Keratinocyte (primary cell): ENCODE measurements around the gene OR5AS1. TPM values are rescaled to one million over a fixed set of nuclear protein-coding genes. Genes with fewer than 3 reads are reported as not detected.

Source experiments
- DNase-seq: peaks from one replicate; pipeline ENCODE4 v3.0.0-alpha.2; 2011; ENCODE audit warnings: low read depth, missing footprints, low spot score
- FAIRE-seq: peaks from 2 replicates; lab custom pipeline; 2011; peaks lifted over from hg19 to GRCh38; lab: Jason Lieb, UNC
- H2AFZ ChIP-seq: 2 replicates; pipeline ENCODE4 v1.6.0; 2012; ENCODE audit warnings: low read length, control low read depth, inconsistent platforms; ENCODE audit not compliant: control insufficient read depth
- H3K27ac ChIP-seq: 2 replicates; pipeline ENCODE4 v1.5.1; 2011; ENCODE audit warnings: low read length; ENCODE audit not compliant: control insufficient read depth, insufficient read depth
- H3K27me3 ChIP-seq: 3 replicates; pipeline ENCODE4 v1.6.0; 2011; ENCODE audit warnings: low read length; ENCODE audit not compliant: control insufficient read depth, insufficient read depth; ENCODE audit errors: extremely low read depth
- H3K36me3 ChIP-seq, 2 experiments: 2 replicates in 1 of 2; 3 replicates in 1 of 2; pipeline ENCODE4 v1.5.1; 2011; ENCODE audit warnings: low read length in 2 of 2, mild to moderate bottlenecking in 1 of 2; ENCODE audit not compliant: control insufficient read depth in 2 of 2, insufficient read depth in 2 of 2; ENCODE audit errors: extremely low read depth in 1 of 2
- H3K4me1 ChIP-seq: 3 replicates; pipeline ENCODE4 v1.5.1; 2011; ENCODE audit warnings: low read length; ENCODE audit not compliant: control insufficient read depth, insufficient read depth; ENCODE audit errors: extremely low read depth
- H3K4me2 ChIP-seq: 3 replicates; pipeline ENCODE4 v1.6.0; 2011; ENCODE audit warnings: low read depth, low read length; ENCODE audit not compliant: control insufficient read depth, insufficient read depth; ENCODE audit errors: extremely low read depth
- H3K4me3 ChIP-seq, 3 experiments: fragments of 200-600 bp in 1 of 3; sonication (generic) in 1 of 3; 2 replicates in 2 of 3; 3 replicates in 1 of 3; pipeline ENCODE4 v1.5.1; 2011 to 2016; ENCODE audit warnings: low read length in 3 of 3, mild to moderate bottlenecking in 3 of 3, control low read depth in 2 of 3, inconsistent platforms in 1 of 3, low read depth in 1 of 3, mixed read lengths in 1 of 3, mixed run types in 1 of 3, moderate library complexity in 1 of 3; ENCODE audit not compliant: control insufficient read depth in 2 of 3, insufficient read depth in 2 of 3; ENCODE audit errors: extremely low read depth in 1 of 3
- H3K79me2 ChIP-seq: 2 replicates; pipeline ENCODE4 v1.6.0; 2012; ENCODE audit warnings: low read length; ENCODE audit not compliant: control insufficient read depth, insufficient read depth
- H3K9ac ChIP-seq: 3 replicates; pipeline ENCODE4 v1.6.0; 2011; ENCODE audit warnings: low read length; ENCODE audit not compliant: control insufficient read depth, insufficient read depth; ENCODE audit errors: extremely low read depth
- H3K9me1 ChIP-seq: 3 replicates; pipeline ENCODE4 v1.6.0; 2011; ENCODE audit warnings: low read length; ENCODE audit not compliant: control insufficient read depth, insufficient read depth; ENCODE audit errors: extremely low read depth
- H3K9me3 ChIP-seq: 2 replicates; pipeline ENCODE4 v1.5.1; 2012; ENCODE audit warnings: low read depth, low read length; ENCODE audit not compliant: control insufficient read depth
- H4K20me1 ChIP-seq: 3 replicates; pipeline ENCODE4 v1.6.0; 2011; ENCODE audit warnings: low read length; ENCODE audit not compliant: control insufficient read depth, insufficient read depth; ENCODE audit errors: extremely low read depth
- EZH2 ChIP-seq: IDR thresholded peaks from one replicate; pipeline ENCODE4 v1.6.1; 2012; ENCODE audit warnings: inconsistent platforms, mild to moderate bottlenecking, low read length, moderate library complexity
- dilution Hi-C: fragments of 300-500 bp; cut with MboI; formaldehyde crosslinking; loops from one replicate; pipeline ENCODE4 v1.7.0; 2020; ENCODE audit warnings: low sequenced_read_pairs; ENCODE audit not compliant: extremely low pct_ligation_motif_present
- polyA minus RNA-seq, 3 experiments: library from RNA; depleted of rRNA, polyadenylated mRNA; stranded (reverse); fragments of >200 nt; gene quantifications; 1 replicate in 1 of 3; 2 replicates in 1 of 3; 3 replicates in 1 of 3; pipeline ENCODE4 v1.2.3, GENCODE V29; 2011
- polyA plus RNA-seq, 5 experiments: library from polyadenylated mRNA; depleted of rRNA in 3 of 5; stranded (reverse) in 3 of 5; stranded (forward) in 1 of 5; unstranded in 1 of 5; fragments of >200 nt; gene quantifications; 1 replicate in 1 of 5; 2 replicates in 3 of 5; 3 replicates in 1 of 5; pipeline versions ENCODE4 v1.2.1 to v1.2.3, GENCODE V29; 2011 to 2012; ENCODE audit warnings: missing spikeins in 2 of 5, low read depth in 1 of 5, low replicate concordance in 1 of 5
- TF ChIP-seq, protein P1 (sequence below), 3 experiments: IDR thresholded peaks in 1 of 3; conservative IDR thresholded peaks in 1 of 3; optimal IDR thresholded peaks in 1 of 3; 2 replicates in 2 of 3; 3 replicates in 1 of 3; pipeline versions ENCODE3 to v1.5.1; 2011; ENCODE audit warnings: low read length in 3 of 3, mild to moderate bottlenecking in 3 of 3, moderate library complexity in 2 of 3, control low read depth in 1 of 3, inconsistent platforms in 1 of 3; ENCODE audit not compliant: insufficient read depth in 2 of 3; ENCODE audit errors: extremely low read depth in 1 of 3

OR5AS1 gene
- polyA plus RNA-seq (not detected in 3 replicates), polyA minus RNA-seq (not detected in 3 replicates)
- not detected for polyA plus RNA-seq (2011; ENCODE audit: low read depth)
- not detected in 2 replicates for polyA plus RNA-seq (2011; cell fraction: cytosol; rRNA removed)
- polyA plus RNA-seq (2011; cell fraction: nucleus; rRNA removed): not detected in 2 replicates
- not detected in 2 replicates for polyA plus RNA-seq (2012; ENCODE audit: low replicate concordance)
- not detected for polyA minus RNA-seq (2011; cell fraction: cytosol; rRNA and poly(A)+ RNA removed)
- not detected in 2 replicates for polyA minus RNA-seq (2011; cell fraction: nucleus; rRNA and poly(A)+ RNA removed)

DNA sequence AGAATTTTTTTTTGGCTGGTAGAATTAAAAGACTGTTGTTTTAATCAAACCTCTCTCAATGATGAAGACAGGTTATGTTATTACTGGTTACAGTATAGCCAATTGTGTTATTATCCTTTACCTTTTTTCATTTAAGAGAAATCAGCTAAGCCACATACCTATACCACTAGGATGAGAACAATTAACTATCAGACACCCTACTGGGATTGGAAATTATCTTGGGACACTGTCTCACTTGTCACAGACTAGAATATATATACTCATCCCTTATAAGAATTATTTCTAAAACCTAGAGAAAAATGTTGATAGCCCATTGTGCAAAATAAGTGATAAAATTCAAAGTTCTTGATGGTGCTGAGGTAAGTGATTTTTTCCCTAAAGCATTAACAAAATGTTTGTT lies at the start of gene OR5AS1:
OR5AS1 (plus strand) TSS at position 301 of the 400 bp plus-strand sequence. CDS start 2,765 bp downstream, outside the sequence.
- Histone ChIP-seq H3K27ac (no peak within 1 kb of the TSS), H3K36me3 (no peaks in the 10 kb centered on the region), H2AFZ (no peak within 1 kb of the TSS), H4K20me1 (no peaks in the 10 kb centered on the region), H3K4me3 (no peak within 1 kb of the TSS), H3K27me3 (no peaks in the 10 kb centered on the region), H3K79me2 (no peaks in the 10 kb centered on the region), H3K9ac (no peak within 1 kb of the TSS), H3K4me1 (no peaks in the 10 kb centered on the region), H3K4me2 (no peak within 1 kb of the TSS), H3K9me3 (no peaks in the 10 kb centered on the region), H3K9me1 (no peaks in the 10 kb centered on the region)
- FAIRE-seq (no peak), DNase-seq (no peak)
- TF ChIP-seq EZH2: no peak
- TF ChIP-seq, protein P1, sequence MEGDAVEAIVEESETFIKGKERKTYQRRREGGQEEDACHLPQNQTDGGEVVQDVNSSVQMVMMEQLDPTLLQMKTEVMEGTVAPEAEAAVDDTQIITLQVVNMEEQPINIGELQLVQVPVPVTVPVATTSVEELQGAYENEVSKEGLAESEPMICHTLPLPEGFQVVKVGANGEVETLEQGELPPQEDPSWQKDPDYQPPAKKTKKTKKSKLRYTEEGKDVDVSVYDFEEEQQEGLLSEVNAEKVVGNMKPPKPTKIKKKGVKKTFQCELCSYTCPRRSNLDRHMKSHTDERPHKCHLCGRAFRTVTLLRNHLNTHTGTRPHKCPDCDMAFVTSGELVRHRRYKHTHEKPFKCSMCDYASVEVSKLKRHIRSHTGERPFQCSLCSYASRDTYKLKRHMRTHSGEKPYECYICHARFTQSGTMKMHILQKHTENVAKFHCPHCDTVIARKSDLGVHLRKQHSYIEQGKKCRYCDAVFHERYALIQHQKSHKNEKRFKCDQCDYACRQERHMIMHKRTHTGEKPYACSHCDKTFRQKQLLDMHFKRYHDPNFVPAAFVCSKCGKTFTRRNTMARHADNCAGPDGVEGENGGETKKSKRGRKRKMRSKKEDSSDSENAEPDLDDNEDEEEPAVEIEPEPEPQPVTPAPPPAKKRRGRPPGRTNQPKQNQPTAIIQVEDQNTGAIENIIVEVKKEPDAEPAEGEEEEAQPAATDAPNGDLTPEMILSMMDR (optimal IDR thresholded peaks at IDR 0.05 in 1 of 3, IDR thresholded peaks at IDR 0.05 in 1 of 3, conservative IDR thresholded peaks at IDR 0.05 in 1 of 3; ENCODE audit: extremely low read depth in 1 of 3, insufficient read depth in 2 of 3, low read length in 3 of 3): no peak
- dilution Hi-C loops: no loop called here

DNA sequence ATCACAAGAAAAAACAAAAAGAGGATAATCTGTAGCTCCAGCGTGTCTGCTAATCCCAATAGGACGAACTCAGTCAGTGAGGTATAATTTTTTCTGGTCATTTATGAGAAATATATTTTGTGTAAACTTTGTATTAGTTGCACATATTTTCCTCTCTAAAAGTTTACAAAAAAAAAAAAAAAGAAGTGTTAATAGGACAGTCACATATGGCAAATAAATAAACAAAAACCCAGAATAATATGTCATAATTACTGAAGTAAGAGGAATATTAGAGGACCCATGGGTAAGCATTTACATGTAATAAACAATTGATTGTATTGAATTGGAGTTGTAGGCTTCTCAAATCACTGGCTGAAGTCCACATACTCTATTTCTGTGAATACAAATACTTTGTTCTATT lies 32.9 kb upstream of the OR5AS1 start, which contains the start of gene OR5F1:
OR5F1 (minus strand) TSS at position 101 of the 400 bp plus-strand sequence; CDS start at position 101, 0 bp downstream.
- no peak within 1 kb of the TSS for H3K9ac ChIP-seq
- DNase-seq: no peak
- no peaks in the 10 kb centered on the region for H3K9me1 ChIP-seq
- no peak within 1 kb of the TSS for H3K4me2 ChIP-seq
- H3K27ac ChIP-seq: no peak within 1 kb of the TSS
- H3K27me3 ChIP-seq: no peaks in the 10 kb centered on the region
- no peak within 1 kb of the TSS for H2AFZ ChIP-seq
- no peaks in the 10 kb centered on the region for H3K79me2 ChIP-seq
- H3K4me3 ChIP-seq: no peak within 1 kb of the TSS
- H3K4me1 ChIP-seq: no peaks in the 10 kb centered on the region
- no peaks in the 10 kb centered on the region for H4K20me1 ChIP-seq
- FAIRE-seq: no peak
- TF ChIP-seq, protein P1 (optimal IDR thresholded peaks at IDR 0.05 in 1 of 3, IDR thresholded peaks at IDR 0.05 in 1 of 3, conservative IDR thresholded peaks at IDR 0.05 in 1 of 3; ENCODE audit: extremely low read depth in 1 of 3, insufficient read depth in 2 of 3, low read length in 3 of 3): no peak
- no peak for TF ChIP-seq EZH2
- no peaks in the 10 kb centered on the region for H3K9me3 ChIP-seq
- dilution Hi-C loops: no loop called here
- H3K36me3 ChIP-seq: no peaks in the 10 kb centered on the region
